HepG2 (cell line): ENCODE data around the gene SPATA25. TPM values are rescaled to one million over a fixed set of nuclear protein-coding genes. Genes with fewer than 3 reads are reported as not detected.

ENCODE experiments used
- ATAC-seq: fragments of 200-7000 bp; cut with Tn5 transposase; 3 replicates; pipeline ENCODE4 v1.9.1; 2020; ENCODE audit warnings: mild to moderate bottlenecking, moderate library complexity
- BruUV-seq: library from RNA; stranded (reverse); fragments of 400-500 nt; replicated peaks from 2 replicates; lab custom pipeline; 2021; lab: Mats Ljungman, UMichigan
- CTCF ChIA-PET: fragments of 300-600 bp; formaldehyde crosslinking; extraction: SDS; loops from one replicate; lab custom pipeline; 2021; ENCODE audit warnings: low total read pairs, inconsistent platforms, low intra/inter-chr PET ratio; lab: Yijun Ruan, JAX
- POLR2A ChIA-PET: fragments of 350-600 bp; sonication (Branson Sonifier 250); formaldehyde crosslinking; loops from one replicate; lab custom pipeline; 2020; ENCODE audit warnings: antibody characterized with exemption, inconsistent platforms; lab: Yijun Ruan, JAX
- DNase-seq: peaks from one replicate; pipeline ENCODE4 v3.0.0-alpha.2; 2015; ENCODE audit warnings: low spot score
- FAIRE-seq: peaks from 3 replicates; lab custom pipeline; 2011; peaks lifted over from hg19 to GRCh38; lab: Jason Lieb, UNC
- H2AFZ ChIP-seq: one replicate; pipeline ENCODE4 v1.6.1; 2011; ENCODE audit warnings: low read length, inconsistent platforms
- H3K27ac ChIP-seq: fragments of 300-600 bp; 3 replicates; pipeline ENCODE4 v1.8.0; 2011; ENCODE audit warnings: mixed run types, mild to moderate bottlenecking, mixed read lengths, low read length, inconsistent platforms; ENCODE audit not compliant: insufficient read depth; ENCODE audit errors: extremely low read length
- H3K27me3 ChIP-seq, 2 experiments: fragments of 200-600 bp in 1 of 2; 2 replicates in 1 of 2; 3 replicates in 1 of 2; pipeline versions ENCODE4 v1.6.0 to v1.8.0; 2011; ENCODE audit warnings: low read length in 2 of 2, mild to moderate bottlenecking in 2 of 2, moderate library complexity in 2 of 2, inconsistent platforms in 1 of 2; ENCODE audit not compliant: insufficient read depth in 2 of 2, control insufficient read depth in 1 of 2
- H3K36me3 ChIP-seq, 2 experiments: fragments of 200-600 bp in 1 of 2; replicated peaks in 1 of 2; 2 replicates in 1 of 2; 3 replicates in 1 of 2; pipeline versions ENCODE4 v1.5.1 to v1.8.0; 2011; ENCODE audit warnings: low read length in 2 of 2, inconsistent platforms in 1 of 2; ENCODE audit not compliant: insufficient read depth in 2 of 2, control insufficient read depth in 1 of 2
- H3K4me1 ChIP-seq: 2 replicates; pipeline ENCODE4 v1.5.1; 2012; ENCODE audit warnings: low read length, inconsistent platforms; ENCODE audit not compliant: insufficient read depth
- H3K4me2 ChIP-seq: 2 replicates; pipeline ENCODE4 v1.6.0; 2011; ENCODE audit warnings: low read depth, low read length, inconsistent platforms
- H3K4me3 ChIP-seq, 3 experiments: fragments of 200-600 bp in 1 of 3; sonication (generic), shearing (Covaris generic) in 1 of 3; replicated peaks in 1 of 3; 2 replicates each; pipeline ENCODE4 v1.5.1; 2011 to 2016; ENCODE audit warnings: low read length in 3 of 3, inconsistent platforms in 2 of 3, low read depth in 2 of 3, mild to moderate bottlenecking in 2 of 3, control low read depth in 1 of 3, mixed read lengths in 1 of 3; ENCODE audit not compliant: insufficient read depth in 1 of 3
- H3K79me2 ChIP-seq: one replicate; pipeline ENCODE4 v1.6.1; 2011; ENCODE audit warnings: low read length, inconsistent platforms; ENCODE audit not compliant: insufficient read depth
- H3K9ac ChIP-seq: 2 replicates; pipeline ENCODE4 v1.6.0; 2011; ENCODE audit warnings: mild to moderate bottlenecking, low read depth, low read length, inconsistent platforms; ENCODE audit not compliant: insufficient read depth
- H3K9me3 ChIP-seq: 2 replicates; pipeline ENCODE4 v1.5.1; 2012; ENCODE audit warnings: mild to moderate bottlenecking, low read length
- H4K20me1 ChIP-seq: 2 replicates; pipeline ENCODE4 v1.6.0; 2011; ENCODE audit warnings: inconsistent platforms, mild to moderate bottlenecking, low read length, moderate library complexity; ENCODE audit not compliant: insufficient read depth
- HMGXB3 ChIP-seq: sonication (generic); formaldehyde crosslinking; IDR thresholded peaks from 2 replicates; pipeline ENCODE4 v1.4.0; 2020; ENCODE audit warnings: missing genetic modification reagents, borderline replicate concordance
- HOXA3 ChIP-seq: sonication (generic); formaldehyde crosslinking; IDR thresholded peaks from 2 replicates; pipeline ENCODE4 v1.5.0; 2020; ENCODE audit warnings: missing genetic modification reagents
- IKZF5 ChIP-seq: IDR thresholded peaks from 2 replicates; pipeline ENCODE4 v1.6.1; 2018; ENCODE audit warnings: missing genetic modification reagents, mild to moderate bottlenecking, missing compliant biosample characterization
- MAFG ChIP-seq: sonication (generic); formaldehyde crosslinking; IDR thresholded peaks from 2 replicates; pipeline ENCODE4 v1.5.1; 2020; ENCODE audit warnings: mild to moderate bottlenecking, missing genetic modification reagents
- NFE2 ChIP-seq: sonication (generic); formaldehyde crosslinking; IDR thresholded peaks from 2 replicates; pipeline ENCODE4 v1.4.0; 2020; ENCODE audit warnings: missing genetic modification reagents
- NFYB ChIP-seq: sonication (generic); formaldehyde crosslinking; IDR thresholded peaks from 2 replicates; pipeline ENCODE4 v1.4.0; 2020; ENCODE audit warnings: missing genetic modification reagents
- POLR2A ChIP-seq, 2 experiments: IDR thresholded peaks; 2 replicates each; pipeline ENCODE4 v1.6.1; 2011; ENCODE audit warnings: low read depth in 2 of 2, low read length in 2 of 2, mild to moderate bottlenecking in 1 of 2, moderate library complexity in 1 of 2; ENCODE audit not compliant: insufficient read depth in 1 of 2
- POLR2G ChIP-seq: fragments of 200-400 bp; formaldehyde crosslinking; IDR thresholded peaks from 2 replicates; pipeline ENCODE4 v1.6.1; 2018; ENCODE audit warnings: mild to moderate bottlenecking, low read depth, low read length, moderate library complexity
- REL ChIP-seq: sonication (generic); formaldehyde crosslinking; conservative IDR thresholded peaks from 2 replicates; pipeline ENCODE4 v1.8.0; 2022; ENCODE audit warnings: mild to moderate bottlenecking, missing genetic modification reagents, moderate library complexity
- SMAD1 ChIP-seq: sonication (generic); formaldehyde crosslinking; IDR thresholded peaks from 2 replicates; pipeline ENCODE4 v1.4.0; 2020; ENCODE audit warnings: missing genetic modification reagents, low read depth, mild to moderate bottlenecking, borderline replicate concordance
- SOX13 ChIP-seq, 3 experiments: fragments of 450-650 bp in 1 of 3; sonication (generic) in 1 of 3; formaldehyde crosslinking in 1 of 3; IDR thresholded peaks in 2 of 3; conservative IDR thresholded peaks in 1 of 3; 2 replicates each; pipeline versions ENCODE4 v1.5.0 to v1.6.1; 2016 to 2020; ENCODE audit warnings: antibody characterized with exemption in 1 of 3, mild to moderate bottlenecking in 1 of 3, missing compliant biosample characterization in 1 of 3, missing genetic modification reagents in 1 of 3, moderate library complexity in 1 of 3
- SP5 ChIP-seq: IDR thresholded peaks from 2 replicates; pipeline ENCODE4 v1.6.1; 2016; ENCODE audit warnings: low read depth, borderline replicate concordance
- TBL1XR1 ChIP-seq: fragments of 150-350 bp; IDR thresholded peaks from 2 replicates; pipeline ENCODE4 v1.6.1; 2014; ENCODE audit warnings: borderline replicate concordance, low read length; ENCODE audit not compliant: partially characterized antibody
- TCF7L2 ChIP-seq: IDR thresholded peaks from 2 replicates; pipeline ENCODE4 v1.6.1; 2011; ENCODE audit warnings: mild to moderate bottlenecking, low read depth, low read length, moderate library complexity
- ZNF180 ChIP-seq: sonication (generic); formaldehyde crosslinking; IDR thresholded peaks from 2 replicates; pipeline ENCODE4 v1.4.0; 2020; ENCODE audit warnings: low read depth, missing genetic modification reagents, borderline replicate concordance
- WGBS: methylation state at CpG from one replicate; pipeline ENCODE4 v1.1.6; 2017; ENCODE audit warnings: low lambda C conversion rate; 5-methylcytosine and 5-hydroxymethylcytosine counted together
- in situ Hi-C: cut with HindIII; loops from 2 replicates; pipeline ENCODE4 v1.10.0; 2017; ENCODE audit warnings: low pct_unique_long_range_greater_than_20kb; ENCODE audit not compliant: extremely low pct_ligation_motif_present
- intact Hi-C: fragments of 100-400 bp; cut with micrococcal nuclease; formaldehyde crosslinking; loops from one replicate; pipeline ENCODE4 v1.10.0; 2022; ENCODE audit not compliant: unreplicated experiment
- polyA plus RNA-seq, 8 experiments: library from polyadenylated mRNA; depleted of rRNA in 3 of 8; stranded (reverse) in 7 of 8; unstranded in 1 of 8; fragments of >200 nt; fragmentation: Illumina TruSeq in 4 of 8; extraction: Trizol in 4 of 8; gene quantifications; 2 replicates each; pipeline versions ENCODE4 v1.2.1 to v1.2.3, GENCODE V29; 2011 to 2016; ENCODE audit warnings: low read depth in 4 of 8, missing spikeins in 1 of 8, mixed read lengths in 1 of 8; ENCODE audit not compliant: insufficient read depth in 1 of 8
- total RNA-seq, 5 experiments: library from RNA; depleted of rRNA; stranded (reverse); fragments of >200 nt; fragmentation: Illumina TruSeq; extraction: Trizol; gene quantifications; 2 replicates each; pipeline ENCODE4 v1.2.3, GENCODE V29; 2016; ENCODE audit warnings: low read depth in 1 of 5

The SPATA25 gene
- total and polyA plus RNA-seq, 2 of the 13 experiments (the other 11 are each of a cell fraction or from before 2014, with no cell fraction given): 4.8 to 7.6 TPM

GRCh38 chr20:45859916-45860315 is 27.5 kb downstream of the SPATA25 start:
- Histone ChIP-seq H3K4me3 (no peak overlapping the region), H3K4me2 (no peak overlapping the region), H2AFZ (no peak overlapping the region), H4K20me1 (no peaks in the 10 kb centered on the region), H3K9me3 (no peaks in the 10 kb centered on the region), H3K9ac (no peak overlapping the region), H3K27ac (no peak overlapping the region), H3K27me3 (no peaks in the 10 kb centered on the region; a peak in 1 of 5 replicates), H3K36me3 (no peaks in the 10 kb centered on the region), H3K79me2 (peaks cover 4% of the 10 kb centered on the region), H3K4me1 (peaks cover 79% of the 10 kb centered on the region)
- CTCF ChIA-PET: no interaction called here
- in situ Hi-C loops (no loop called here), intact Hi-C loops (no loop called here)
- ATAC-seq (no peak), DNase-seq (no peak), FAIRE-seq (no peak)
- BruUV-seq: no TSS peak
- 95% methylated on average over 5 of the region's 5 CpGs for WGBS
- POLR2A ChIA-PET: interaction anchor here (5.8 to 7.6 kb wide), 2 partner anchors 23 to 30 kb away, joined by 40 to 85 read pairs; partner anchors contain the start of genes CTSA, NEURL2 and ZSWIM1
- no peak for TF ChIP-seq HOXA3
- TF ChIP-seq NFE2 (CRISPR knock-in tag): no peak
- TF ChIP-seq TBL1XR1: no peak
- no peak for TF ChIP-seq IKZF5 (CRISPR knock-in tag)
- TF ChIP-seq SMAD1: no peak
- TF ChIP-seq ZNF180 (CRISPR knock-in tag): no peak
- no peak for TF ChIP-seq SP5 (CRISPR knock-in tag)
- no peak for TF ChIP-seq TCF7L2
- TF ChIP-seq MAFG (CRISPR knock-in tag): no peak
- no peak for TF ChIP-seq SOX13 (IDR thresholded peaks at IDR 0.05)
- no peak for TF ChIP-seq SOX13 (CRISPR knock-in tag; conservative IDR thresholded peaks at IDR 0.05 in 1 of 2, IDR thresholded peaks at IDR 0.05 in 1 of 2)
- TF ChIP-seq NFYB (CRISPR knock-in tag): no peak
- TF ChIP-seq HMGXB3 (CRISPR knock-in tag): no peak
- TF ChIP-seq POLR2G: no peak
- TF ChIP-seq POLR2A (IDR thresholded peaks at IDR 0.05; ENCODE audit: insufficient read depth in 1 of 2, low read depth in 2 of 2, low read length in 2 of 2): no peak
- TF ChIP-seq REL (CRISPR knock-in tag): no peak
